Measurements from ENCODE around the gene TSKU. TPM values are rescaled to one million over a fixed set of nuclear protein-coding genes. Genes with fewer than 3 reads are reported as not detected.

The TSKU gene
- total and polyA plus RNA-seq, 2 experiments from 2014 or later, result 30.6 to 30.8 TPM

GRCh38 chr11:76736266-76736665 is 46.9 kb upstream of the TSKU start:
- H2AFZ ChIP-seq, result no peak overlapping the region
- no peaks in the 10 kb centered on the region; the same call in 1 of the 2 replicates for H3K27me3 ChIP-seq (replicated peaks; ENCODE audit: insufficient read depth)
- in situ Hi-C loops (cut with MboI), result no loop called here
- no peaks in the 10 kb centered on the region for H3K4me1 ChIP-seq (ENCODE audit: insufficient read depth)
- no peak overlapping the region for H3K4me3 ChIP-seq
- H3K36me3 ChIP-seq (ENCODE audit: low read depth), result no peaks in the 10 kb centered on the region
- no peak overlapping the region for H3K27ac ChIP-seq
- WGBS, 2 experiments (ENCODE audit: low coverage in 1 of 2, low lambda C conversion rate in 2 of 2, missing lambda C conversion rate in 2 of 2), result 94 to 97% methylated on average over 4 of the region's 4 CpGs
- no peak for DNase-seq
- no peaks in the 10 kb centered on the region for H3K9me2 ChIP-seq (ENCODE audit: insufficient read depth)
- no peaks in the 10 kb centered on the region for H3K79me2 ChIP-seq (ENCODE audit: insufficient read depth)
- H3F3A ChIP-seq (ENCODE audit: insufficient read depth), result no peaks in the 10 kb centered on the region
- no peak overlapping the region for H3K4me2 ChIP-seq (ENCODE audit: unreplicated experiment)
- H3K9ac ChIP-seq, result no peak overlapping the region
- TF ChIP-seq EZH2phosphoT487 (IDR thresholded peaks at IDR 0.05; ENCODE audit: insufficient read depth, low read depth) (no peak), EZH2 (IDR thresholded peaks at IDR 0.05; ENCODE audit: insufficient read depth, poor library complexity, severe bottlenecking) (no peak)
- no peaks in the 10 kb centered on the region for H4K20me1 ChIP-seq (ENCODE audit: insufficient read depth)
- H3K9me3 ChIP-seq (ENCODE audit: low read depth), result no peaks in the 10 kb centered on the region

DNA sequence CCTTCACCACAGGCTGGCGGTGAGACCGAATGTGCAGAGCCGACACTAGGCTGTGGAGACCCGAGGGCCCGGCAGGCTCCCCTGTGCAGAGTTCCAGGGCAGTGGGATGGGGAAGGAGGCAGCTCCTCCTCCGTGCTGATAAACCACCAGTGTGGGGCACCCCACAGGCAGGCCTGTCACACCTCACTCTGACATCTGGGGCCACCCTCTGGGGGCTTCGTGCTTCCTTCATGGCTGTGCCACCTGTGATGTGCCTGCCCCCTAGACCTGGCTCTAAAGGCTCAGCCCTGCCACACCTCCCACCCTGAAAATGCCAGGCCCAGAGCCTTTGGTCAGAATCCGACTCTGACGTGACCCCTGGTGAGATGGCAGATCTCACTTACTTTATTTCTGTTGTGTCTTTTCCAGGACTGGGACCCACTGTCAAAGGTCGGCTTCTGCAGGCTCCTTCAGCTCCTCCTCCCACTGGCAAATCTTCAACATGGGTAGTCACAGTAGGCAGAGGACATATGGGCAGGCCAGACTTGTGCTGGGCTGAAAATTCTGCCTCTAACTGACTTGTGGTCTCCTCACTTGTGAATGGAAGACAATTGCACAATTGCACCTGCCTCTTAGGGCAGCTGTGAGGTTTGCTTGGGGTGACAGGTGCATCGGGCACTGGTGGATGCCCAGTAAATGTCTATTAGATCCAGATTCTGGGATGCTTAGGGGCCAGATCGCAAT is 46.2 kb upstream of the TSKU start:
- H3F3A ChIP-seq (ENCODE audit: insufficient read depth), result no peaks in the 10 kb centered on the region
- no peak for TF ChIP-seq EZH2 (IDR thresholded peaks at IDR 0.05; ENCODE audit: insufficient read depth, poor library complexity, severe bottlenecking)
- H3K27me3 ChIP-seq (replicated peaks; ENCODE audit: insufficient read depth), result no peaks in the 10 kb centered on the region; the same call in 1 of the 2 replicates
- no peak overlapping the region for H3K4me2 ChIP-seq (ENCODE audit: unreplicated experiment)
- in situ Hi-C loops (cut with MboI), result no loop called here
- H3K36me3 ChIP-seq (ENCODE audit: low read depth), result no peaks in the 10 kb centered on the region
- H3K9me2 ChIP-seq (ENCODE audit: insufficient read depth), result no peaks in the 10 kb centered on the region
- no peak overlapping the region for H3K27ac ChIP-seq
- no peak overlapping the region for H2AFZ ChIP-seq
- no peaks in the 10 kb centered on the region for H3K79me2 ChIP-seq (ENCODE audit: insufficient read depth)
- H3K4me3 ChIP-seq, result no peak overlapping the region
- no peak overlapping the region for H3K9ac ChIP-seq
- H4K20me1 ChIP-seq (ENCODE audit: insufficient read depth), result no peaks in the 10 kb centered on the region
- no peaks in the 10 kb centered on the region for H3K4me1 ChIP-seq (ENCODE audit: insufficient read depth)
- no peaks in the 10 kb centered on the region for H3K9me3 ChIP-seq (ENCODE audit: low read depth)
- DNase-seq, result no peak
- 88 to 90% methylated on average over 12 of the region's 12 CpGs for WGBS, 2 experiments (ENCODE audit: low coverage in 1 of 2, low lambda C conversion rate in 2 of 2, missing lambda C conversion rate in 2 of 2)

DNA sequence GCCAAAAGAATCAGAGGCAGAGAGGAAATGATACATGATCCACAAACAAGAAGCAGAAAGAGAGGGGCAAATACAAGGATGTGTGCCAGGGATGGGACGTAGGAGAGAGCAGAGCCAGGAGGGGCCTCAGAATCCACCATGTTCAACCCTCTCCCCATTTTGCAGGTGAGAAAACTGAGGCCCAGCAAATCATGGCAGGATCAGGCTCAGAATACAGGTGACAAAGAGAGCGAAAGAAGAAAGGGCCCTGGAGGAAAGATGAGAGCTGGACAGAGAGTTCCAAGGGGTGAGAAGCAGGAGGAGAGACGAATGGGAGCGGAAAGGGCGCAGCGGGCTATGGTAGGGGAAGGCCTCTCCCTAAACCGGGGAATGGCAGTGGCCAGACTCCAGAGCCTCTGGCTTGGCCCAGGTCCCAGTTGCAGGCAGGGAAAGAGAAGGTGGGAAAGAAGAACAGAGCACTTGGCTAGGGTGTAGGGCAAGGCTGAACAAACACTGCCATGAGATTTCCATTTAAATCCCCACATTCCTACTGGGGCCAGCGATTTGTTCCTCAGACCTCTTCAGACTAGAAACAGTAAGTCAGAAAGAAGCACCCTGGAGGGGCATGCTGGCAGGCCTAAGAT is 44.4 kb upstream of the TSKU start:
- no peak overlapping the region for H3K27ac ChIP-seq
- no peaks in the 10 kb centered on the region for H3K79me2 ChIP-seq (ENCODE audit: insufficient read depth)
- no peaks in the 10 kb centered on the region for H3K36me3 ChIP-seq (ENCODE audit: low read depth)
- H3K27me3 ChIP-seq (replicated peaks; ENCODE audit: insufficient read depth), result no peaks in the 10 kb centered on the region; the same call in 1 of the 2 replicates
- H3K9me2 ChIP-seq (ENCODE audit: insufficient read depth), result no peaks in the 10 kb centered on the region
- 69 to 72% methylated on average over 8 of the region's 8 CpGs for WGBS, 2 experiments (ENCODE audit: low coverage in 1 of 2, low lambda C conversion rate in 2 of 2, missing lambda C conversion rate in 2 of 2)
- no peak overlapping the region for H3K9ac ChIP-seq
- in situ Hi-C loops (cut with MboI), result no loop called here
- peaks cover 8% of the 10 kb centered on the region; the same call in 1 of the 2 replicates for H3K4me1 ChIP-seq (ENCODE audit: insufficient read depth)
- no peaks in the 10 kb centered on the region for H3F3A ChIP-seq (ENCODE audit: insufficient read depth)
- no peak overlapping the region for H3K4me2 ChIP-seq (ENCODE audit: unreplicated experiment)
- H3K4me3 ChIP-seq, result no peak overlapping the region
- H3K9me3 ChIP-seq (ENCODE audit: low read depth), result no peaks in the 10 kb centered on the region
- H4K20me1 ChIP-seq (ENCODE audit: insufficient read depth), result no peaks in the 10 kb centered on the region
- TF ChIP-seq EZH2phosphoT487 (IDR thresholded peaks at IDR 0.05; ENCODE audit: insufficient read depth, low read depth) (no peak), EZH2 (IDR thresholded peaks at IDR 0.05; ENCODE audit: insufficient read depth, poor library complexity, severe bottlenecking) (no peak)
- DNase-seq, result no peak
- no peak overlapping the region for H2AFZ ChIP-seq

GRCh38 chr11:76739798-76740197 is 43.4 kb upstream of the TSKU start:
- H3F3A ChIP-seq (ENCODE audit: insufficient read depth), result no peaks in the 10 kb centered on the region
- H3K4me3 ChIP-seq, result no peak overlapping the region
- in situ Hi-C loops (cut with MboI), result loop anchor here (5.0 kb wide), 1 partner anchor 53 kb away; no protein-coding TSS in a partner anchor
- H3K4me2 ChIP-seq (ENCODE audit: unreplicated experiment), result no peak overlapping the region
- no peaks in the 10 kb centered on the region; the same call in 1 of the 2 replicates for H3K27me3 ChIP-seq (replicated peaks; ENCODE audit: insufficient read depth)
- H4K20me1 ChIP-seq (ENCODE audit: insufficient read depth), result no peaks in the 10 kb centered on the region
- no peak overlapping the region for H2AFZ ChIP-seq
- no peak overlapping the region for H3K9ac ChIP-seq
- TF ChIP-seq EZH2 (IDR thresholded peaks at IDR 0.05; ENCODE audit: insufficient read depth, poor library complexity, severe bottlenecking) (no peak), EZH2phosphoT487 (IDR thresholded peaks at IDR 0.05; ENCODE audit: insufficient read depth, low read depth) (no peak)
- 69 to 70% methylated on average over 6 of the region's 6 CpGs for WGBS, 2 experiments (ENCODE audit: low coverage in 1 of 2, low lambda C conversion rate in 2 of 2, missing lambda C conversion rate in 2 of 2)
- H3K9me3 ChIP-seq (ENCODE audit: low read depth), result no peaks in the 10 kb centered on the region
- no peaks in the 10 kb centered on the region for H3K79me2 ChIP-seq (ENCODE audit: insufficient read depth)
- no peaks in the 10 kb centered on the region for H3K36me3 ChIP-seq (ENCODE audit: low read depth)
- no peaks in the 10 kb centered on the region for H3K9me2 ChIP-seq (ENCODE audit: insufficient read depth)
- no peak overlapping the region for H3K27ac ChIP-seq
- no peak for DNase-seq
- peaks cover 11% of the 10 kb centered on the region; the same call in 1 of the 2 replicates for H3K4me1 ChIP-seq (ENCODE audit: insufficient read depth)
